ENCODE results near the gene LPO. TPM values are rescaled to one million over a fixed set of nuclear protein-coding genes. Genes with fewer than 3 reads are reported as not detected.

The LPO gene
- total RNA-seq, 1 experiment from 2014 or later = not detected

- DNase-seq (ENCODE audit: low read depth, low spot score) = no peak
- in situ Hi-C loops (cut with HindIII; ENCODE audit: low pct_unique_long_range_greater_than_20kb, low sequenced_read_pairs) = no loop called here
- Histone ChIP-seq H3K27ac (ENCODE audit: low read length) (no peak overlapping the region), H3K4me3 (ENCODE audit: low read depth in 2 of 2, low read length in 2 of 2) (no peak overlapping the region), H3K27me3 (ENCODE audit: control insufficient read depth, insufficient read depth, low read length) (peaks cover 34% of the 10 kb centered on the region), H3K9me3 (ENCODE audit: control insufficient read depth, insufficient read depth, low read depth, low read length) (no peaks in the 10 kb centered on the region), H3K36me3 (ENCODE audit: control insufficient read depth, insufficient read depth, low read length) (no peaks in the 10 kb centered on the region), H3K4me1 (ENCODE audit: control insufficient read depth, insufficient read depth, low read length) (no peaks in the 10 kb centered on the region)
- no TSS peak for BruUV-seq (replicated peaks)
- TF ChIP-seq, protein P1, sequence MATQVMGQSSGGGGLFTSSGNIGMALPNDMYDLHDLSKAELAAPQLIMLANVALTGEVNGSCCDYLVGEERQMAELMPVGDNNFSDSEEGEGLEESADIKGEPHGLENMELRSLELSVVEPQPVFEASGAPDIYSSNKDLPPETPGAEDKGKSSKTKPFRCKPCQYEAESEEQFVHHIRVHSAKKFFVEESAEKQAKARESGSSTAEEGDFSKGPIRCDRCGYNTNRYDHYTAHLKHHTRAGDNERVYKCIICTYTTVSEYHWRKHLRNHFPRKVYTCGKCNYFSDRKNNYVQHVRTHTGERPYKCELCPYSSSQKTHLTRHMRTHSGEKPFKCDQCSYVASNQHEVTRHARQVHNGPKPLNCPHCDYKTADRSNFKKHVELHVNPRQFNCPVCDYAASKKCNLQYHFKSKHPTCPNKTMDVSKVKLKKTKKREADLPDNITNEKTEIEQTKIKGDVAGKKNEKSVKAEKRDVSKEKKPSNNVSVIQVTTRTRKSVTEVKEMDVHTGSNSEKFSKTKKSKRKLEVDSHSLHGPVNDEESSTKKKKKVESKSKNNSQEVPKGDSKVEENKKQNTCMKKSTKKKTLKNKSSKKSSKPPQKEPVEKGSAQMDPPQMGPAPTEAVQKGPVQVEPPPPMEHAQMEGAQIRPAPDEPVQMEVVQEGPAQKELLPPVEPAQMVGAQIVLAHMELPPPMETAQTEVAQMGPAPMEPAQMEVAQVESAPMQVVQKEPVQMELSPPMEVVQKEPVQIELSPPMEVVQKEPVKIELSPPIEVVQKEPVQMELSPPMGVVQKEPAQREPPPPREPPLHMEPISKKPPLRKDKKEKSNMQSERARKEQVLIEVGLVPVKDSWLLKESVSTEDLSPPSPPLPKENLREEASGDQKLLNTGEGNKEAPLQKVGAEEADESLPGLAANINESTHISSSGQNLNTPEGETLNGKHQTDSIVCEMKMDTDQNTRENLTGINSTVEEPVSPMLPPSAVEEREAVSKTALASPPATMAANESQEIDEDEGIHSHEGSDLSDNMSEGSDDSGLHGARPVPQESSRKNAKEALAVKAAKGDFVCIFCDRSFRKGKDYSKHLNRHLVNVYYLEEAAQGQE (IDR thresholded peaks at IDR 0.05; ENCODE audit: insufficient read depth in 1 of 2, low read depth in 2 of 2, low read length in 1 of 2) = no peak
- TF ChIP-seq, protein P2, sequence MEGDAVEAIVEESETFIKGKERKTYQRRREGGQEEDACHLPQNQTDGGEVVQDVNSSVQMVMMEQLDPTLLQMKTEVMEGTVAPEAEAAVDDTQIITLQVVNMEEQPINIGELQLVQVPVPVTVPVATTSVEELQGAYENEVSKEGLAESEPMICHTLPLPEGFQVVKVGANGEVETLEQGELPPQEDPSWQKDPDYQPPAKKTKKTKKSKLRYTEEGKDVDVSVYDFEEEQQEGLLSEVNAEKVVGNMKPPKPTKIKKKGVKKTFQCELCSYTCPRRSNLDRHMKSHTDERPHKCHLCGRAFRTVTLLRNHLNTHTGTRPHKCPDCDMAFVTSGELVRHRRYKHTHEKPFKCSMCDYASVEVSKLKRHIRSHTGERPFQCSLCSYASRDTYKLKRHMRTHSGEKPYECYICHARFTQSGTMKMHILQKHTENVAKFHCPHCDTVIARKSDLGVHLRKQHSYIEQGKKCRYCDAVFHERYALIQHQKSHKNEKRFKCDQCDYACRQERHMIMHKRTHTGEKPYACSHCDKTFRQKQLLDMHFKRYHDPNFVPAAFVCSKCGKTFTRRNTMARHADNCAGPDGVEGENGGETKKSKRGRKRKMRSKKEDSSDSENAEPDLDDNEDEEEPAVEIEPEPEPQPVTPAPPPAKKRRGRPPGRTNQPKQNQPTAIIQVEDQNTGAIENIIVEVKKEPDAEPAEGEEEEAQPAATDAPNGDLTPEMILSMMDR (IDR thresholded peaks at IDR 0.05) = no peak
- TF ChIP-seq POLR2AphosphoS5 (IDR thresholded peaks at IDR 0.05; ENCODE audit: low read depth, low read length) (no peak), SIN3A (IDR thresholded peaks at IDR 0.05; ENCODE audit: borderline replicate concordance, insufficient read depth, low read depth, low read length) (no peak), TCF7L2 (IDR thresholded peaks at IDR 0.05; ENCODE audit: low read depth, low read length) (no peak)
- ChIA-PET POLR2A (interaction anchor here (0.6 kb wide), 1 partner anchor 298 kb away, joined by 3 read pairs; no protein-coding TSS in a partner anchor), CTCF (no interaction called here)
- no peak for ATAC-seq
- intact Hi-C loops (cut with micrococcal nuclease; ENCODE audit: unreplicated experiment) = no loop called here
These were observed 23.8 kb downstream of the LPO start for GRCh38 chr17:58262149-58262548.

- in situ Hi-C loops (cut with HindIII; ENCODE audit: low pct_unique_long_range_greater_than_20kb, low sequenced_read_pairs) = no loop called here
- H3K27me3 ChIP-seq (ENCODE audit: control insufficient read depth, insufficient read depth, low read length) = peaks cover 34% of the 10 kb centered on the region
These were observed 25.4 kb downstream of the LPO start for GRCh38 chr17:58263773-58264172.

More at GRCh38 chr17:58263773-58264172, 25.4 kb downstream of the LPO start:
- Histone ChIP-seq H3K36me3 (ENCODE audit: control insufficient read depth, insufficient read depth, low read length) (no peaks in the 10 kb centered on the region), H3K4me1 (ENCODE audit: control insufficient read depth, insufficient read depth, low read length) (no peaks in the 10 kb centered on the region), H3K27ac (ENCODE audit: low read length) (no peak overlapping the region), H3K9me3 (ENCODE audit: control insufficient read depth, insufficient read depth, low read depth, low read length) (no peaks in the 10 kb centered on the region), H3K4me3 (ENCODE audit: low read depth in 2 of 2, low read length in 2 of 2) (no peak overlapping the region)
- intact Hi-C loops (cut with micrococcal nuclease; ENCODE audit: unreplicated experiment) = no loop called here
- BruUV-seq (replicated peaks) = no TSS peak
- DNase-seq (ENCODE audit: low read depth, low spot score) (no peak), ATAC-seq (no peak)
- POLR2A ChIA-PET = no interaction called here
- CTCF ChIA-PET = no interaction called here
- TF ChIP-seq, protein P2 (IDR thresholded peaks at IDR 0.05) = no peak
- TF ChIP-seq, protein P1 (IDR thresholded peaks at IDR 0.05; ENCODE audit: insufficient read depth in 1 of 2, low read depth in 2 of 2, low read length in 1 of 2) = no peak
- TF ChIP-seq SIN3A (IDR thresholded peaks at IDR 0.05; ENCODE audit: borderline replicate concordance, insufficient read depth, low read depth, low read length) = no peak
- TF ChIP-seq POLR2AphosphoS5 (IDR thresholded peaks at IDR 0.05; ENCODE audit: low read depth, low read length) = no peak
- TF ChIP-seq TCF7L2 (IDR thresholded peaks at IDR 0.05; ENCODE audit: low read depth, low read length) = no peak

Data from Panc1 (cell line).